Esophagus squamous epithelium (tissue), 4 donors: ENCODE measurements around the gene NAT16.

ENCODE experiments used
- CTCF ChIP-seq, 6 experiments: fragments of 450-650 bp in 4 of 6; fragments of 200-600 bp in 2 of 6; sonication (generic) in 2 of 6; IDR thresholded peaks; one replicate each; pipeline ENCODE4 v1.5.1; 2016 to 2019; ENCODE audit warnings: antibody characterized with exemption in 6 of 6, mild to moderate bottlenecking in 4 of 6, moderate library complexity in 4 of 6
- POLR2A ChIP-seq, 4 donors: fragments of 450-650 bp; IDR thresholded peaks; one replicate each; pipeline ENCODE4 v1.6.1; 2017; ENCODE audit warnings: antibody characterized with exemption in 4 of 4, mild to moderate bottlenecking in 4 of 4, moderate library complexity in 3 of 4

- TF ChIP-seq POLR2A (IDR thresholded peaks at IDR 0.05): no peak
- no peak for TF ChIP-seq CTCF (IDR thresholded peaks at IDR 0.05)
These were observed 55.6 kb downstream of the NAT16 start for GRCh38 chr7:101124376-101125056.
